ENCODE results near the gene DEFB123.

DNA sequence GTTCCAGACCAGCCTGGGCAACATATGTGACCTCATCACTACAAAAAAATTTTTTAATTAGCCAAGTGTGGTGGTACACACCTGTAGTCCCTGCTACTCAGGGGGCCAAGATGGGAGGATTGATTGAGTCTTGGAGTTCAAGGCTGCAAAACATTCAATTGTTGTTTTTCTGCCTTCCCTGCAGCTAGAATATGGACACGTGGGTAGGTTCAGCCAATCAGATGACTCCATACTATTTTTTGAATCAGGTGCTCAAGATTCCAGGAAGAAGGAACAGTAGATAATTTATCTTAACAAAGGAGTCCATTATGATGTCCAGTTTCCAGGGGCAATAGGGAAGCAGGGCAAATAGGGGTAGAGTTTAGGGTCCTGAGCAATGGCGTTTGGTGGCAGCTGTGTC, 47.6 kb upstream of the DEFB123 start:
- TF ChIP-seq POLR2A (IDR thresholded peaks at IDR 0.05), result no peak
- TF ChIP-seq, protein P1, sequence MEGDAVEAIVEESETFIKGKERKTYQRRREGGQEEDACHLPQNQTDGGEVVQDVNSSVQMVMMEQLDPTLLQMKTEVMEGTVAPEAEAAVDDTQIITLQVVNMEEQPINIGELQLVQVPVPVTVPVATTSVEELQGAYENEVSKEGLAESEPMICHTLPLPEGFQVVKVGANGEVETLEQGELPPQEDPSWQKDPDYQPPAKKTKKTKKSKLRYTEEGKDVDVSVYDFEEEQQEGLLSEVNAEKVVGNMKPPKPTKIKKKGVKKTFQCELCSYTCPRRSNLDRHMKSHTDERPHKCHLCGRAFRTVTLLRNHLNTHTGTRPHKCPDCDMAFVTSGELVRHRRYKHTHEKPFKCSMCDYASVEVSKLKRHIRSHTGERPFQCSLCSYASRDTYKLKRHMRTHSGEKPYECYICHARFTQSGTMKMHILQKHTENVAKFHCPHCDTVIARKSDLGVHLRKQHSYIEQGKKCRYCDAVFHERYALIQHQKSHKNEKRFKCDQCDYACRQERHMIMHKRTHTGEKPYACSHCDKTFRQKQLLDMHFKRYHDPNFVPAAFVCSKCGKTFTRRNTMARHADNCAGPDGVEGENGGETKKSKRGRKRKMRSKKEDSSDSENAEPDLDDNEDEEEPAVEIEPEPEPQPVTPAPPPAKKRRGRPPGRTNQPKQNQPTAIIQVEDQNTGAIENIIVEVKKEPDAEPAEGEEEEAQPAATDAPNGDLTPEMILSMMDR (IDR thresholded peaks at IDR 0.05), result no peak
